Fibroblast of skin of left quadriceps (primary cell): Measurements from ENCODE around the gene LY6G6F.

Experiments used
- DNase-seq, 2 experiments: peaks; one replicate each; pipeline ENCODE4 v3.0.0-alpha.2; 2013; ENCODE audit warnings: low read depth in 2 of 2

The LY6G6F gene

GRCh38 chr6:31706599-31706998, at the start of gene LY6G6F:
Gene LY6G6F (plus strand): TSS chr6:31706866. CDS start chr6:31706907, 41 bp downstream.
- DNase-seq: no peak

DNA sequence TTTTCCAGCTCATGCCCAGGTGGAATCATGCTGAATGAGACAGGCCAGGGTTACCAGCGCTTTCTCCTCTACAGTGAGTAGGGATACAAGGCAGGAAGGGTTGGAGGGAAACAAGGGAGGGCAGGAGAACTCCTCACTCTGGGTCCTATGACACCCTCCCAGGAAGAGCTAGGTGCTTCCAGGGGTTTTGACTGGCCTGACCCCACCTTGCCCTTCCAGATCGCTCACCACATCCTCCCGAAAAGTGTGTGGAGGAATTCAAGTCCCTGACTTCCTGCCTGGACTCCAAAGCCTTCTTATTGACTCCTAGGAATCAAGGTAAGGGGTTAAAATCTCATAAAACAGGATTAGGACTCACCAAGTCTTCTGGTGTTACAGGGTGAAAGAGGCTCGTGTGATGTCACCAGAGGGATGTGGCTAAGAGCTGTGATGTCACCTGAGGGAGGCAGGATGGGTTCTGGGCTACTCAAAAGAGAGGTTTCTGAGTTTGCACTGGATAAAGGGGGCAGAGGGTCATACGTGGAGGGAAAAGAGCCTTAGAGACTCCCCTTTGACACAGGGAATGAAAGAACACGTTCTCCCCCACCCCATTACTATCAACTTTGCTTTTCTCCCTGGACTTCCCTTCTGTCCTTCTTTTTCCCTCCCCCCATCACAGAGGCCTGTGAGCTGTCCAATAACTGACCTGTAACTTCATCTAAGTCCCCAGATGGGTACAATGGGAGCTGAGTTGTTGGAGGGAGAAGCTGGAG, 49.1 kb upstream of the LY6G6F start:
- no peak for DNase-seq

GRCh38 chr6:31658158-31658688, 48.4 kb upstream of the LY6G6F start:
- no peak for DNase-seq

- DNase-seq: no peak
These were observed 47.5 kb upstream of the LY6G6F start for GRCh38 chr6:31658983-31659648.

GRCh38 chr6:31659649-31660380, 46.9 kb upstream of the LY6G6F start:
- no peak for DNase-seq

GRCh38 chr6:31660381-31661261, 46.0 kb upstream of the LY6G6F start, which contains the start of gene C6orf47:
Gene C6orf47 (minus strand): TSS chr6:31660778. CDS start chr6:31659947, 831 bp downstream.
- DNase-seq: no peak

DNA sequence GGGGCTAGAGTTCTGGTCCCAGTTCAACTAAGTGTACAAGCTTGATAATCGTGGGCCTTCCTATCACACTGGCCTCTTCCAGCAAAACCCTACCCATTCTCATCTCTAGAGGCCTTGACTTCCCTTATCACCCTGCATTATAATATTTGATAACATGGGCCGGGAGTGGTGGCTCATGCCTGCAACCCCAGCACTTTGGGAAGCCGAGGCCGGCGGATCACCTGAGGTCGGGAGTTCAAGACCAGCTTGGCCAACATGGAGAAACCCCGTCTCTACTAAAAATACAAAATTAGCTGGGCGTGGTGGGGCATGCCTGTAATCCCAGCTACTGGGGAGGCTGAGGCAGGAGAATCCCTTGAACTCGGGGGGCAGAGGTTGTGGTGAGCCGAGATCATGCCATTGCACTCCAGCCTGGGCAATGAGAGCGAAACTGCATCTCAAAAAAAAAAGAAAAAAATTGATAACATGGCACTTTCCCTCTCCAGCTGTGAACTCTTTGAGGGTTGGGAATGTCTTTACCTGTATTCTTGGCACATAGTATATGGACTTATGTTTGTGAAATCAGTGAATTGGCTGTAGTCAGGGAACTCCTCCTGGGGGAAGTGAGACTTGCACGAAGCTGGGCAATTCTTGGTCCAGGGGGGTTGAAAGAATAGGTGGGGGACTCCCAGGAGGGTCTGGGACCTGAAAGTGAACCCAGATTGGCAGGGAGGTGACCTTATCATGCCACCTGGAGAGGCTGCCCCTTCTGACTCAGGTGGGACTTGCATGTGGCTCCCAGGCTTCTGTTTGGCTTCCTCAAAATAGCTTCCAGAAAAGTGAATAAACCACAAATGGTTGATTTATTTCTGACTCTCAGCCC, 45.2 kb upstream of the LY6G6F start:
- DNase-seq: no peak

GRCh38 chr6:31662124-31662723, 44.4 kb upstream of the LY6G6F start:
- no peak for DNase-seq

- no peak for DNase-seq
These were observed 43.3 kb upstream of the LY6G6F start for GRCh38 chr6:31663126-31663960.

- no peak for DNase-seq
These were observed 42.5 kb upstream of the LY6G6F start for GRCh38 chr6:31663961-31664789.

GRCh38 chr6:31664790-31665500, 41.7 kb upstream of the LY6G6F start, which contains the start of gene GPANK1:
Gene GPANK1 (minus strand): TSS chr6:31664997. CDS start chr6:31664478, 519 bp downstream.
- DNase-seq: peak; percentile 91

DNA sequence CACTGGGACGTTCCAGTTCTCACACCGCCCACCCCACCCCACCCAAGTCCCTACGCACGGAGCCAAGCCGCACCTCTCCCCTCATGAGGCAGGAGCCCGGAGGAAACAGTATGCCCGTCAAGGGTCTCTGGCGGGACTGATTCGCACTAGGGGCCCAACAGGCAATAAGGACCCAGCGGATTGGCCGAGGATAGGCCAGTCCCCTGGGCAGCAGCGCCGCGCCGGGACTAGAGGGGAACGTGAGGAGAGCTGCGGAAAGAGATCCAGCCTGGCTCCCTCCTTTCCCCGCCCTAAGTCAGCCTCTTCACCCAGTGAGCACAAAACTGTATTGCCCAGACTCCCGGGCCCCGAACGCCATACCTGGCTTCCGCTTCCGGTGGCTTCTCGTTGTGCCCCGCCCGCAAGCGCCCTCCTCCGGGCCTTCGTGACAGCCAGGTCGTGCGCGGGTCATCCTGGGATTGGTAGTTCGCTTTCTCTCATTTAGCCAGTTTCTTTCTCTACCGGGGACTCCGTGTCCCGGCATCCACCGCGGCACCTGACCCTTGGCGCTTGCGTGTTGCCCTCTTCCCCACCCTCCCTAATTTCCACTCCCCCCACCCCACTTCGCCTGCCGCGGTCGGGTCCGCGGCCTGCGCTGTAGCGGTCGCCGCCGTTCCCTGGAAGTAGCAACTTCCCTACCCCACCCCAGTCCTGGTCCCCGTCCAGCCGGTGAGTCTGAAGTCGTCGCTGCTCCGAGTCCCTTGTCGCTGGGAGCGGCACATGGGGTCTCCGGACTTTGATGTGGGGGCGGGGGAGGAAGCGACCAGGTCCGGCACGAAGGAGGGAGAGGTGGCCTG, 40.9 kb upstream of the LY6G6F start, which contains the start of gene CSNK2B:
TSS of gene CSNK2B (plus strand) at position 580 of the 836 bp plus-strand sequence. CDS start 752 bp downstream, outside the sequence.
- peak; percentile 93 to 94 for DNase-seq

- DNase-seq: no peak
These were observed 40.2 kb upstream of the LY6G6F start for GRCh38 chr6:31666337-31666965.

DNA sequence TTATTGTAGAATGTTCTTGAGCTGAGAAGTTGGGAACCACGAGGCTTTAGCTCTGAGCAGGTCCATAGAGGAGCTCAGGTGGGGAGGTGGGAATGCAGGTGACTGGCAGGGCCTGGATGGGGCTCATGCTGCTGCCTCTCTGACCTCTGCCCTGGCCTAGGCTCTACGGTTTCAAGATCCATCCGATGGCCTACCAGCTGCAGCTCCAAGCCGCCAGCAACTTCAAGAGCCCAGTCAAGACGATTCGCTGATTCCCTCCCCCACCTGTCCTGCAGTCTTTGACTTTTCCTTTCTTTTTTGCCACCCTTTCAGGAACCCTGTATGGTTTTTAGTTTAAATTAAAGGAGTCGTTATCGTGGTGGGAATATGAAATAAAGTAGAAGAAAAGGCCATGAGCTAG, 37.0 kb upstream of the LY6G6F start, which contains the start of gene LY6G5B:
TSS of gene LY6G5B (plus strand) at position 301 of the 400 bp plus-strand sequence. CDS start 975 bp downstream, outside the sequence.
- DNase-seq: no peak

- no peak for DNase-seq
These were observed 30.3 kb upstream of the LY6G6F start for GRCh38 chr6:31676322-31676903.
